ENCODE measurements around the gene FOXN3.
"Not testable (repeated sequence)": the region's sequence is repeated elsewhere in the genome, so short reads cannot be mapped to it uniquely, and the experiment has no call there.

FOXN3 gene

GRCh38 chr14:89277203-89277602 lies 139.8 kb downstream of the FOXN3 start:
- DNase-seq (ENCODE audit: low spot score) = no peak

GRCh38 chr14:89276424-89276975 lies 140.5 kb downstream of the FOXN3 start:
- DNase-seq (ENCODE audit: low spot score) = no peak

DNA sequence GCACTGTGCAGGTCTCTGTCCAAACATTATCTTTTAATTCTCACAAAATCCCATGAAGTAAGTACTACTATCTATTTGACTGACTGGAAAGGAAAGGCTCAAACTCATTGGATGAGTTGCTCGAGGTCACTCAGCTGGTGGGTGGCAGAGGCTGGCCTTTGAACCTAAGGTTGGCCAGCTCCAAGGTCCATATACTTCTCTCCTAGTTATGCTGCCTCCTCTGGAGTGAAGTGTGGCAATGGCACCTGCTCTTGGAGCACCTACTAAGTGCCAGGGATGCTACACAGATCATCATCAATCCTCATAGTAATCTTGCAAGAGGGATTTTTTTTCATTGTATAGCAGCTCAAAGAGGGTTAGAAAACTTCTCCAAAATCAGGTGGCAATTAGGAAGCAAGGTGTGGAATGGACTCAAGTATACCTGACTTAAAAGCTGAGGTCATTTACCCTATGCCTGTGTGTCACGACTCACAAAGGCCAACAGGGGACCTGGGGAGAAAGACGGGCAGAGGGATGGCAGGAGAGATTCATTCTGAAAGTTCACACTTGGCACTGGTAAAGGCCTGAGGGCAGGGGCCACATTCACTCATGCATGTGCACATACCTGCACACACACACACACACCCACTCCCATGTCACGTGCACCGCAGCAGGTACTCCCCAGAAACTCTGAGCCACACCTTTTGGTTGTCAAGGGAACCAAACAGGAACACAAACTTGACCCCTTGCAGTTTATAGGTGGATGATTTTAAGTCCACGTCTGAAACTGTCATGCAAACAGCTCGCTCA lies 146.4 kb downstream of the FOXN3 start:
- DNase-seq (ENCODE audit: low spot score) = no peak

GRCh38 chr14:89269404-89269803 lies 147.6 kb downstream of the FOXN3 start:
- no peak for DNase-seq (ENCODE audit: low spot score)

- no peak for DNase-seq (ENCODE audit: low spot score)
Observed at GRCh38 chr14:89268514-89268913, 148.5 kb downstream of the FOXN3 start.

GRCh38 chr14:89267656-89268055 lies 149.4 kb downstream of the FOXN3 start:
- DNase-seq (ENCODE audit: low spot score) = no peak

- no peak for DNase-seq (ENCODE audit: low spot score)
Observed at GRCh38 chr14:89267163-89267562, 149.9 kb downstream of the FOXN3 start.

- DNase-seq (ENCODE audit: low spot score) = no peak
Observed at GRCh38 chr14:89266754-89267153, 150.3 kb downstream of the FOXN3 start.

- DNase-seq (ENCODE audit: low spot score) = no peak
Observed at GRCh38 chr14:89265234-89265633, 151.8 kb downstream of the FOXN3 start.

GRCh38 chr14:89264196-89264800 lies 152.7 kb downstream of the FOXN3 start:
- no peak for DNase-seq (ENCODE audit: low spot score)

- DNase-seq (ENCODE audit: low spot score) = no peak
Observed at GRCh38 chr14:89262041-89262440, 155.0 kb downstream of the FOXN3 start.

DNA sequence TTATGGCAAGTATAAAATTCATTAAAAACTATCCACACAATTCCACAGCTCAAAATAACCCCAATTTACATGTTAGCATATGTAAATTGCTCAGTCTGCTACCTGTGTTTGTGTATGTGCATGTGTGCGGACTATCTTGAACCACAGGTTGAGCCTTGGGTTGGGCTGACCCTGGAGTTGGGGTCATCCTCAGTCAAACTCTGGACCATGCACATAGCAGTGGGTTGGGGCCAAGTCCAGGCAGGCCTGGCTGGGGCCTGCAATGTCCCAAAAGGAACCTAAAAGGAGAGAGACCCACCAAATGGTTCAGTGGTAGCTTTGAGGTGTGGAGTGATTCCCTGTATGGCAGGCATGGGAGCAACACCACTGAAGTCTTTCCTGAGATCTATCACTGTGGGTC lies 156.1 kb downstream of the FOXN3 start:
- DNase-seq (ENCODE audit: low spot score) = no peak

- DNase-seq (ENCODE audit: low spot score) = no peak
Observed at GRCh38 chr14:89259951-89260609, 157.0 kb downstream of the FOXN3 start.

DNA sequence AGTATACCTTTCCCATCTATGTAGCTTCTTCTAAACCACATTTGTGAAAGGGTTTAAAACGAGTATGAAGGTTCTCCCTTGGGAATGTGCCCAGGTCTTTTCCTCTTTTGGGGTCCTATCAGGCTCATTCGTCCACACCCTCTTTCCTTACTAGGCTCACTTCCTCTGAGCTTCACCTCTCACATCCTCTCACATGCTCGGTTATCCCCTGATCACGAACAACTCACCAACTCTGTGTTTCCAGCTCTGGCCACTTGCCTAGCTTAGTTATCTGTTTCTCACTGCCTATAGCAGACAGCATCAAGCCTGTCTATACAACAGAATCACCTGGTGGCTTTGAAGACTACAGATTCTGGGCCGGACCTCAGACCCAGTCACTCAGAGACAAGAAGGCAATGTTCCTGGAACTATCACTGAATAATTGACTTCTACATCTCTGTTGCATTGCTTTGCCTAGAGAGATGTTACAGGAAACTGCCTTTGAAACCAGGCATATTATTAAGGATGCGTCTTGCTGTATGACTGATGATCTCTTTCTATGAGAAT lies 158.2 kb downstream of the FOXN3 start:
- no peak for DNase-seq (ENCODE audit: low spot score)

DNA sequence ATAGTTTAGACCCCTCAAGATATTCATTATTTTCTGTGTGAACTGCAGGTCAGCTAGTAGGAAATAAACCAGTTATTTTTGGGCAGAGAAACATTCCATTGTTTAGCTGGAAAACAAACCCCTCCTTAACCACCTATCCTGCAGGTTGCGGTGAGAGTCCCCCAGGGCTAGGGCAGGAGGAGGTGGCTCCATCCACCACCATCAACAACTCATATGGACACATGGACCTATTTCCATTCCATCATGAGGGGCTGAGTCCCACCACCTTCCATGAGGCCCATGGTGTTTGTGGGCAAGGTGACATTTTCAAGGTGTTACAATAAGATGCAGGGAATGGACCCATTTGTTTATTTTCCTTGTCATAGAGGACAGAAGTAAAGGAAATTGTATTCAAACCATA lies 160.1 kb downstream of the FOXN3 start:
- no peak for DNase-seq (ENCODE audit: low spot score)

GRCh38 chr14:89256283-89256682 lies 160.8 kb downstream of the FOXN3 start:
- no peak for DNase-seq (ENCODE audit: low spot score)

- no peak for DNase-seq (ENCODE audit: low spot score)
Observed at GRCh38 chr14:89255852-89256251, 161.2 kb downstream of the FOXN3 start.

- no peak for DNase-seq (ENCODE audit: low spot score)
Observed at GRCh38 chr14:89255012-89255411, 162.0 kb downstream of the FOXN3 start.

DNA sequence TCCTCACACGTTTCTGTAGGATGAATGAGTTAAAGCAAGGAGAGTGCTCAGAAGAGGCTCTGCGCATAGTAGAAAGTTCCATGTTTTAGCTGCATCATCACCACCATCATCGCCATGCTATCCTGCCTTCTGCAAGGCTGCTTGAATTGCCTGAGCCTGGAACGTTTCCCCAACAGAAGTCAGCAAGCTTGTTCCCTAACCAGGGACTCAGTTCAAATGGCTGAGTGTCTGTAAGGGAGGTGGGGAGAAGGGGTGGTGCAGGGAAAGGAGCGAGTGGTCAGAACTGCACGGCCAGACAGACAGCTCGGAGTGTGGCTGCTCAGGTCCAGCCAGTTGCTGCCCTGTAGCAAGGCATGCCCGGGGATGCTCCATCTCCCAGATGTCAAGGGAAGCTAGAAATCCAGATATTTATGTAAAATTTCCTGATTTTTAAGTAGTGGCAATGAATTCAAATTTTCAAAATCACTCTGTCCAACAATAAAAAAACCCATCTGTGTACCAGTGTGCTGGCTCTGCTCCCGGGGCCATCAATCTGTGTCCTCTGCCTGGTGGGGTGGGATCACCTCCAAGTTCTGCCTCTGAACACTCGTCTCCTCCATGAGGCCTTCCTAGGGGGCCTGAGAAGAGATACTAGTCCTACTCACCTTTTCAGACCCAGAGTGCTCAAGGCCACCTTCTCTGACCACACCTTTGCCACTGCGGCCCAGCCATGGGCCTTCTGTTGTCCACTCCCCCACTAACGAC lies 162.7 kb downstream of the FOXN3 start:
- DNase-seq (ENCODE audit: low spot score) = no peak

DNA sequence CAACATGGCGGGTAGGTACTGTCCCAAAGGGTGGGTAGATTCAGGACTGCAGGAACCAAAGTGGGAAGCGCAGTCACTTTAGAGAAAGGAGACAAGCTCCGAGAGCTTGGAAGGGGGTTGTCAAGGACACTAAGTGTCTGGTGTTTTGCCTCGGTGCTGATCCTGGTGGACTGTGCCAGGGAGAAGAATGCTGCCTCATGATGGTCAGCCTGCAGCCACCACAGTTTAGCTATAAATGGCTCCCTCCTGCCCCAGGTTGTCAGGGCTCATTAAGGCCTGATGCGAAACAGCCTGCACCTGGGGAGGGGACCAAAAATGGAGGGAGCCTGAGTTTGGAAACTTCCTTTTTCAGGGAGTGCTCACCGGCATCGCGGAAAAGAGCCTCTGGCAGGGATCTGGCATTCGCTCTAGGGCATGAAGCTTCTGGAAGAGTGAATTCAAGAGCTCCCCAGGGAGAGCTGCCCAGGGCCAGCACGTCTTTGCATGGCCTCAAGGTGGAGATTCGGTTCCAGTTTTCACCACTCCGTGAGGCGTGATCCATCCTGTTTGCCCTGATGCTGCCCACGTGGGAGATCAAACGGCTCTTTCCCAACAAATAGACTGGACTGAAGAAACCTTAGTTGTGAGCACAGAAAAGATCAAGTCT lies 164.0 kb downstream of the FOXN3 start:
- DNase-seq (ENCODE audit: low spot score) = peak; percentile 38

DNA sequence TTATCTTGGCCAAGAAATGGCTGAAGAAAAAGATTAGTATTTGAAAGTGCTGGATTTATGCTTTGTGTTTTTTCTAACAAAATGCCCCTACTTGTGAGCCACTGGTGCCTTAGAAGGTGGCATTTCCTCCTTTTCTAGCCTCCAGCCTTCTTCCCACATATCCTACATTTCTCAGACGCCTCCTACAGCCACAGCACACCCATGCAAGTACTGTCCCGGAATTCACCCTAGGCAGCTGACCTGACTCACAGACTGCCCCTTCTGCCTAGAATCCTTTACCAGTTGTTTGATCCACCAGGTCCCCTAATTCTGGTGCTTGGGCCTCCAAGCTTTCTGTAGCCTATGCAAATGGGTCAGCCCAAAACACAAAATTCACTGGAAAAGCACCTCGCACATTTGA lies 166.0 kb downstream of the FOXN3 start:
- DNase-seq (ENCODE audit: low spot score) = no peak

DNA sequence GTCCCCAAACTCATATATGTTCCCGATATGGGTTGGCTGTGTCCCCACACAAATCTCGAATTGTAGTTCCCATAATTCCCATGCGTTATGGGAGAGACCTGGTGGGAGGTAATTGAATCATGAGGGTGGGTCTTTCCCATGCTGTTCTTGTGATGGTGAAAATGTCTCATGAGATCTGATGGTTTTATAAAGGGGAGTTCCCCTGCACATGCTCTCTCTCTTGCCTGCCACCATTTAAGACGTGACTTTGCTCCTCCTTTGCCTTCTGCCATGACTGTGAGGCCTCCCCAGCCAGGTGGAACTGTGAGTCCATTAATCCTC lies 166.4 kb downstream of the FOXN3 start:
- DNase-seq (ENCODE audit: low spot score) = not testable (repeated sequence)
